NCI-H748 (cell line): Measurements from ENCODE around the gene SNF8.

Experiments
- DNase-seq: peaks from one replicate; lab custom pipeline; 2025; ENCODE audit not compliant: unreplicated experiment; lab: John Stamatoyannopoulos, UW

Gene SNF8

DNA sequence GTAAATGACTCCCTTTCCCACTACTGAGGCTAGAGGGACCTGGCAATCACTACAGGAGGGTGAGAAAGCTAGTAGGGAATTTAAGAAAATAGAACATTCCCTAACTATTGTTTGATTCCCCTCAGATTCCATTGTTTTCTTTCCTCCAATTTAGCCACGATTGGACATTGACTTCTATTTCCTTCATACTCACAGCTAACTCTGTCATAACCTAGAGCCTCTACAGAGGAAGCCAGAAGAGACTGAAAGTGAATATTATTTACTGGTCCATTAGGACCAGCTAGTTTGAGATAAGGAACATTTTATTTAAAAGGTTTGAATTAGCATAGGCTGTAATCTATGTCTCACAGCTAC is 14.9 kb downstream of the SNF8 start:
- DNase-seq = no peak

DNA sequence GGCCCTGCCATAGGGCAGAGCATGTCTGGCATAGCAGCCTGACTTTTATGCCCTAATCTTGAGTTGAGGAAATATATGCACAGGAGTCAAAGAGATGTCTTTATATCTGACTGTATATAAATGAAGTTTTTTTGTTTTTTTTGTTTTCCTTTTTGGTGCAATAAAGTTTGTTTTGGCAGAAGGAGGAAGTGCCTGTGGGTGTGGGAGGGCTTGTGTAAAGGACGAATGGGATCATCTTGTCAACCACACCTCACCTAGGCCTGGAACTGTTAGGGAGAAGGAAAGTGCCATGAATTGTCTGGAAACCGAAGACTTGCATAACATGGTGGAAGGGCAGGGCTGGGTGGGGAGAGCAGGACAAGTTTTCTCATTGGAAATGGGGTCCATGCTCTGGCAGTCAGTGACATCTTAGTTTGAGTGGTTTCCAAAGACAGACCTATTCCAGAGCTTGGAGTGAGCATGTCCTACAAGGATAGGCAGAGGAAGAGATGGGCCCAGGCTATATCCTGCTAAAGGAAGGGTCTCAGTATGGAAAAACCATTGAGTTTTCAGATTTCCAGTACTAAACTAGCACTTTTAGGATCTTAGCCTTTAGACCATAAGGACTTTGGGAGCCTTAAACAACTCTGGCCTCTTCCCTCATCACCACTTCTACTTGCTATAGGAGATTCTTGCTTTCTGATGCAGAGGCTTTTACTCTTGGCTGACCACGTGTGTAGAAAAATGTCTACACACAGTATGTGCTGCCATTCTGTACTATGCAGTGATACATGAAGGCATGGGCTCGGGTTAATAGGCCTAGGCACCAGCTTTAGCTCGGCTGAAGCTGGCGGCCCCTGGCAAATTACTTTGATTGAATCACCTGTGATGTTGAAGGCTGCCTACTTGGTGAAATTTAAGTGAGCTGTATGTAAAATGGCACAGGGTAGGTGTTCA is 15.5 kb downstream of the SNF8 start:
- DNase-seq = no peak

DNA sequence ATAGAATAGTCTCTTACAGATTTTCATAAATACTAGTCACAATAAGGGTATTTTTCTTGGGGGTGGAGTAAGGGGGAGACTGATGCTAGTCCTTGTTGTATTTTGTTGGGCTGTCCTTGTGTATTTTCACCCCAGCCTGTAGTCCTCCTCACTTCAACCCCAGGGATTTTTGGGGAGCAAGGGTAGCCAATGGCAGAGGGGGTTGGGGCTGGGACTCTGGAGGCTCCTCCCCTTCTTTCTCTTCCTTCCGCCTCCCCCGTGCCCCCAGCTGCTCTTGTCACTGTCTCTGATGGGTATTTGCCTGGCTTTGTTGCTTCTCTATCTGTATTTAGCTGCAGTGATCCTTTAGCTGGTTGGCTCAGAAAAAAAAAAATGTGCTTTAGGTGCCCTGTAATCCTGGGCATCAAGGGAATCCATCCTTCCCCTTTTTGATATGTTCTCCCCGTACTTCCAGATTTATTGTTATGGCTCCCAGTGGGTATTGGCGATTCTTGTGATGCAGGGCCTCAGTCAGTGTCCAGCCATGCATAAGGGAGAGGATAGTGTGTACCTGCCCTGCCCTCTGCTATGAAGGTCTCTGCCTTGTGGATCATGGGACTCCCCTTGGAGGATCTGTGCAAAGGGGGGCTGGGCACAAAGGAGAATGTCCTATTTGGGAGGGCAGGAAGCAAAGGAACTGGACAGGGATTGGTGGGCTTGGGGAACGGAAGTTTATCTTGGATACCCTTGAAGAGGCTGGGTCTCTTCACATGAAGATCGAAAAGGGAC is 16.5 kb downstream of the SNF8 start:
- DNase-seq = no peak

DNA sequence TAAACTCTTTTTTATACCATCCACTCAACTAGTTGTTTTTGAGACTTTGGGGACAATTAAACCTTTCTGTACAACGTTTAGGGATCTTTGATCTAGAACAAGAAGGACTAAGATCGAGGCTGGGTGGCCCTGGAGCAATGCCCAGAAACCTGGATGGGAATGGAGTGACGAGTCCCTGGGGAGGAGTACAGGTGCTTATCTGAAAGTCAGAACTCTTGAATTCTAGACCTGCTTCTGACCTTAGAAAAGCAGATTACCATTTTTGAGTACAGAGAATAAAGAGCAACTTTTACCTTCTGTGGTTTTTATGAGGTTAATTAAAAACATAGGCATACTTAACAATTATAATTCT is 18.7 kb downstream of the SNF8 start:
- DNase-seq = no peak

DNA sequence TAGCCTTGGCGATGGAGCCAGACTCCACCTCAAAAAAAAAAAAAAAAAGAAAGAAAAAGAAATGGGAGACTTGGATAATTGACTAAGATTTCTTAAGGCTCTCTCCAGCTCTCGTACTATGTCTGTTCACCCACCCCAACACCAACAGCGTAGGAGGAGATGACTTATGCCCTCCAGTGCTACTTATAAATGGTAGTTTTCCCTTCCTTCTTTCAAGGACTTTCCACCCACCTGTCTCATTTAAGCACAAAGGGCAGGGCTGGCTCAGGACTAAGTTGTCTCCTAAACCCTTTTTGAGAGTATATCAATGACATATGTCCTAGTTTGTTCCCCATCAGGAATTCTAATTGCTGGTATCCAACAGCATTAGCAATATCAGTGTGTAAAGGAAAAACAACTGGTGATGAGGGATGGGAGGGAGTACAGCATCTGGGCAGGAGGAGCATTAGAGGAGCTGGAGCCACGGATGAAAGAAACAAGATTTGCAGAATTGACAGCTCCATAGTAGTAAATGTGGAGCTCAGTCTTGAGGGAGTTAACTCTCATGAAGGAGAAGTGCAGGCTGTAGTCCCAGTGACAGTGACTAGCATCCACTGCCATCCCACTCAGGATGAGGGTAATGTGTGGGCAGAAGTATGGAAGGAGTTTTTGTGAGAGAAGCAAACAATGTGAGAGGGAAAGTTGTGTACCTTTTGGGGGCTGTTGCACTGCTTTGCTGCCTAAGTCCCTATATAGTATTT is 19.2 kb downstream of the SNF8 start:
- no peak for DNase-seq

DNA sequence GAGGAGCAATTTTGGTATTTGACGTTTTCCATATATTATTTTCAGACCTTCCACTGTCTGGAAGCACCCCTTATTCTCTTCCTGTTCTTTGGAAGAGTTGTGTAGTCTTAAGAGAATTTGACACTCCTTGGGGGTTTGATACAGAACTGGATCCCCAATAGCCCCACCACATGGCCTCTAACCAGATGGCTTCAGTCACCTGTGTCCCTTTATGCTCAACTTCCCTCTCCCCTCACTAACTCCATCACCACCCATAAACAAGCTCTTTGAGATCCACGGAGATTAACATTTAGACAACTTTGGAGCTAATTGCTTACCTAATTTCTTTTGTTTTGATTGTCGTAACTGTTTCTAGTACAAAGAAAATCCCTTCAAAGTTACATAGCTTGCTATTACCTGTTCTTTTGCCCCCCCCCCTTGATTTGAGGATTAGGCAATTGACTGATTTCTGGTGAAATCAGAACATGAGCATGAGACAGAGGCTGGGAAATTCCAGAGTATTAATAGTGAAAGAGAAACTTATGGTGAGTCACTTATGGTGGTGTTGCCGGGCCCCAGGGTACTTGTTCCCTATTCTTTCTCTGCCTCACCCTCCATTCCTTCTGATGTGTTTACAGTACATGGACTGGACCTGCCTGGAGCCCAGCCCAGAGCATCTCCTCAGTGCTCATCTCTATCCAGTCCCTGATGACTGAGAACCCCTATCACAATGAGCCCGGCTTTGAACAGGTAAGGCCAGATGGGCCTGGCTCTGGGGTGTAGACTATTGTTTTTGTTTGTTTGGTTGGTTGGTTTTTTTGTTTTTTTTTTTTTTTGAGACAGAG is 29.0 kb downstream of the SNF8 start:
- no peak for DNase-seq

DNA sequence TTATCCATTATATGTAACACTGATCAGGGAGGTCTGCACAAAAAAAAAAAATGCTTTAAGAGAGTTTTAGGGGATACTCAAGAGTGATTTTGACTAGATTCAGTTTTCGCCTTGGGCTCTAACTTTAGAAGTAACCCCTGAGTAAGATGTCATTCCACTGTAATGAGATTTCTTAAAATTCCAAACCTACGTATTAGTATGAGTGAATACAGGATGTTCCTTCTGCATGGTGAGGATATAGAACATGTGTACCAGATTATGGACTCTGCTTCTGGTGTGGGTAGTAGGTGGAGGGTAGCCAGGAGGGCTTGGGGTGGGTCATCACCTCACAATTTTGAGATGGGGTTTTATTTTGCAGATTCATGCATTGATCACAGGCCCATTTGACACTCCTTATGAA is 32.2 kb downstream of the SNF8 start:
- DNase-seq = no peak

DNA sequence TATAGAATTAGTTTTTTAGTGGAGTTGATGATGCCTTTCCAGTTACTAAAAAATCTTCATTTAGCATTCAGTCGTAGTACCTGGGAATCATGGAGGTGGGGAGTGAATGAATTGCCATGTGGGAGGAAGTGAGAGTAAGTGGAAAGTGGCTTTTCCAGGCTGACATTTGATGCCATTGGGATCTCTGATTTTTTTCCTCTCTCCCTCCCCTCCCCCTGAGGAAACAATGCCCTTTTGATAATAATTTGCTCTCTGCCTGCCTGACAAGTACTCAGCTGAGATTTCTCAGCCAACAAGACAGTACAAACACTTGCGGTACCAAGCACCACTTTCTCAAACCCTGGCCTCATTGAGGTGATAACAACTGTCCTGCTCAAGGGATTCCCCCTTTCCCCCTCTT is 34.3 kb downstream of the SNF8 start:
- DNase-seq = no peak

DNA sequence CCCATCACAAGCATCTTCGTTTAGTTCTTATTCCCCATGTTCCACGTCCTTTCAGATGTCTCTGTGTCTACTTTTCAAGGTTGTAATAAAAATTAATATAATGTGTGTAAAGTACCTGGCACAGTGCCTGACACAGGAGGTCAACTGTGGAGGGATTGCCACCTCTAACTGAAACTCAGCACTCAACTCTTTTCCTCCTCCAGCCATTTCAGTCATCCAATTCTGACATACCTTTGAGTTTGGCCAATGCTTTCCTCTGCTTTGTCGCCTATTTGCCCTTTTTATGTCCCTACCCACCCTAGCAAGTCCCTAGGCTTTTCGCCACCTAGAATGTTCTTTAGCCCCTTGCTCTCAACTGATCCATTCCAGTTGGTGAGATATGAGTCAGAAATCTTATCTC is 34.9 kb downstream of the SNF8 start:
- DNase-seq = no peak

DNA sequence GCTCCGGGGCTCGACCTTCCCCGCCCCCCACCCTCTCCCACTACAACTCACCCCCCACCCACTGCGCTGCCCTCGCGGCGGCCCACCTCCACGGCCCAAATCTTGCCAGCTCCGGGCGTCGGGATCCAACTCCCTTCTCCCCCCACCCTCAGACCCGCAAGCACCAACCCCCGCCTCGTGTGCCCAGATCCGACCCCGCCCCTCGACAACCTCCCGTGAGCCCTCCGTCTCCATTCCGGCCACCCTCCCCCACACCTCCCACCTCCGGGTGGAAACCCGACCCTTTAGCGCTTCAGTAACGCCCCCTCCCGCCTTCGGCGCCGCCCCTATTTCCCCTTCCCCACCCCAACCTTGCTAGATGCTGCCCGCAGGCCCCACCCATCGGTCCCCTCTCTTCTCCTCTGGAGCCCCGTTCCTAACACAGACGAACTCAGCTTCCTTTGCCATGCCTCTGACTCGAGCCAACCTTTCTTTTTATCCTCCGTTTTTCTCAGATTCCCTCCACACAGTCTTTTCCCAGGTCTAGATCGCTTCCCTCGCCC is 35.7 kb downstream of the SNF8 start:
- DNase-seq = peak; percentile 93

DNA sequence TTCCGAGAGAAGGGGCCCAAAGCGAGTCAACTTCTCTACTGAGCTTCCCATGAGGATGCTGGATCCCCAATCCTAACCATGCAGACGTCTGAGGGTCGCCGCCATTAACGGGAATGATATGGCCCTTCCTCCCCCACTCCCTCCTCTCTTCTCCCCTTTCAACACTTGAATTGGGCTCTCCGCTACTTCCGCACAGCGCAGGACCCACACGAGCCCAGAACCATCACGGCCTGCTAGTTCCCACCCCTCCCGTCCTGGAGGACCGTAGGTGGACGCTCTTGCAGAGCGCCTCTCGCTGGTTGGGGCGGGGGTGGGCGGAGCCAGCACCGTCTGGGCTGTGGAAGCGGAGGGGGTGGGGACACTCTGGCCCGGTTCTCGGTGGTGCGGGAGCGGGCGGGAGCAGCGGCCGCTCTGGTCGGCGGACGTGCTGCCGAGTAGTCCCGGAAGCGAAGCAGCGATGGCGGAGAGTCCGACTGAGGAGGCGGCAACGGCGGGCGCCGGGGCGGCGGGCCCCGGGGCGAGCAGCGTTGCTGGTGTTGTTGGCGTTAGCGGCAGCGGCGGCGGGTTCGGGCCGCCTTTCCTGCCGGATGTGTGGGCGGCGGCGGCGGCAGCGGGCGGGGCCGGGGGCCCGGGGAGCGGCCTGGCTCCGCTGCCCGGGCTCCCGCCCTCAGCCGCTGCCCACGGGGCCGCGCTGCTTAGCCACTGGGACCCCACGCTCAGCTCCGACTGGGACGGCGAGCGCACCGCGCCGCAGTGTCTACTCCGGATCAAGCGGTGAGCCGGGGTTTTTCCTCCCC is 36.4 kb downstream of the SNF8 start, which contains the start of gene UBE2Z:
TSS of gene UBE2Z (plus strand) at position 361 of the 797 bp plus-strand sequence. CDS start at position 458, 97 bp downstream.
- DNase-seq = peak; percentile 95

DNA sequence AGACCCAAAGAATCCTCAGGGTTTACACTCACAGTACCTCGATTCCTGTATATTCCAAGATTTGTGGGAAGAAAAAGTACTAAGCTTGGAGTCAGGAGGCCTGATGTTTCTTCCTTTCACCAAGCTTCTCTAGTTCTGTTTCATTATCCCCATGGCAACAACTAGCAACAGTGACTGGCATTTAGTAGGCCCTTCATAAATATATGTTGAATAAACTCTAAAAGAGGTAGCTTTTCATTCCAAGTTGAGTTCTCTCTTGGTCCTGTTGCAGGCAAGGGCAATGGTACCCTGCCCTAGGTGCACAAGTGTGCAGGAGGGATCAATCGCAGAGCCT is 37.0 kb downstream of the SNF8 start:
- DNase-seq = peak; percentile 67

DNA sequence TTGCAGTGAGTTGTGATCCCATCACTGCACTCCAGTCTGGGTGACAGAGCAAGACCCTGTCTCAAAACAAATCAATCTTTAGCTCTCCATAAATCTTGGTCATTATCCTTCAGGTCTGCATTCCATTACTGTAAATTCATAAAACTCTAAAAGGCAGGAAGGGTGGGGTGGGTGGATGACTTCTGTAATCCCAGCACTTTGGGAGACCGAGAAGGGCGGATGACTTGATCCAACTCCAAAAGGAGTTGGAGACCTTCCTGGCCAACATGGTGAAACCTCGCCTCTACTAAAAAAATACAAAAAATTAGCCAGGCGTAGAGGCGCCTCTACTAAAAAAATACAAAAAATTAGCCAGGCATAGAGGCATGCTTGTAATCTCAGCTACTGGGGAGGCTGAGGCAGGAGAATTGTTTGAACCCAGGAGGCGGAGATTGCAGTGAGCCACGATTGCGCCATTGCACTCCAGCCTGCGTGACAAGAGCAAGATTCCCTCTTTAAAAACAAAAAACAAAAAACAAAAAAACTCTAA is 38.6 kb downstream of the SNF8 start:
- DNase-seq = no peak

DNA sequence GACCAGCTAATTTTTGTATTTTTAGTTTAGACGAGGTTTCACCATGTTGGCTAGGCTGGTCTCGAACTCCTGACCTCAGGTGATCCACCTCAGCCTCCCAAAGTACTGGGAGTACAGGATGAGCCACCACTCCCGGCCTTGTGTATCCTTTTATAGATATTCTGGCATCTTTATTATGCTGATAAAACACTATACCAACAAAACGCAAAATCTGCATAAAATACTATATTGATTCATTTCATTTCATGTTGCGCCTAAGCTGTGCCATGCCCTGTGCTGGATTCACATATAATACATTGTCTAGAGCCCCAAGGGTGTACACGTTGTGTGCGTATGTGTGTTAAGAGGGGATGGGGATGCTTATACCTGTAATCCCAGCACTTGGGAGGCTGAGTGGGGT is 40.2 kb downstream of the SNF8 start:
- no peak for DNase-seq

DNA sequence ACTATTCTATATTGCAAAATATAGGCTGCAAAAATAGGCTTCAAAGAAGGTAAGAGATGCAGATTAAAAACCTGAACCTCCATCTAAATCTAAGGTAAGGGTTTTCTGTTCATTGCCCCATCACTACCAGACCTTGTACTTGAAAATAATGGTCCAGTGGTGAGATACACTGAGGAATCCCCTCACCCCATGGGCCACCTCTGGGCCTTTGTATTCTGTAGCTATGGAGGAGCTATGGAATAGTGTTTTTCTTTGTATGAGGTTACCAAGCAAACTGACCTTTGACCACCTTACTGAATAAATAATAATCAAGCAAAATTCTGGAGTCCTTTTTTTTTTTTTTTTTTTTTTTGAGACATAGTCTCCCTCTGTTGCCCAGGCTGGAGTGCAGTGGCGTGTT is 41.2 kb downstream of the SNF8 start:
- no peak for DNase-seq

DNA sequence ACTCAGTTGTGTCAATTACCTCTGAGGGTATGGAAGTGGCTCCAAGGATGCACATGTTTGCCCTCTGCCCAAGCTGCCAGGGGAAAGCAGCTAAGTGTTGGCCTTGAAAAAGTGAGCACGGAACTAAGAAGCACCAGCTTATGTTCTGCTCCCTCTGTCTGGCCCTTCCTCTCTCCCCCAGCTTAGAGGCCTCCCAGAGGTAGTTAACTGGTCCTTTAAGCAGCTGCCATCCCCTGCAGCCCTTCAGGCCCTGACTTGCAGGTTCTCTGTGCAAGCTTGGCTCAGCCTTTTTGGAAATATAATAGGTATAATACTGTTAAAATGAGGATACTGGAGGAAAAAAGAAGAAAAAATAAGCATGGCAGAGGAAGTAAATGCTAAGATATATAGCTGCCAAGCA is 43.4 kb downstream of the SNF8 start:
- DNase-seq = no peak

DNA sequence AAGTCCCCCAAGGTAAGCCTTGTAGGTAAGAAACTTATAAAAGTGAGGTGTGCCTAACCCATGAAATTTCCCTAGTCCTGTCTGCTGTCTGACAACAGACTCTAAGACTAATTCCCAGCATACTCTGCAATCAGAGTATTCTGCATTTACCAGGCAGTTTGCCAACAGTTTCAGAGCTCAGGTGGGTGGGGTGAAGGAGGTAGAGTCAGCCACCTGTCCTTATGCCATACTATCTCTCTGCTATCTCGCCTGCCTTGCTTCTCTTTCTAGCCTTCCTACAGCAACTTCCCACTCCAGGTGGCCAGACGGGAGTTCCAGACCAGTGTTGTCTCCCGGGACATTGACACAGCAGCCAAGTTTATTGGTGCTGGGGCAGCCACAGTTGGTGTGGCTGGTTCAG is 49.8 kb downstream of the SNF8 start:
- DNase-seq = no peak

DNA sequence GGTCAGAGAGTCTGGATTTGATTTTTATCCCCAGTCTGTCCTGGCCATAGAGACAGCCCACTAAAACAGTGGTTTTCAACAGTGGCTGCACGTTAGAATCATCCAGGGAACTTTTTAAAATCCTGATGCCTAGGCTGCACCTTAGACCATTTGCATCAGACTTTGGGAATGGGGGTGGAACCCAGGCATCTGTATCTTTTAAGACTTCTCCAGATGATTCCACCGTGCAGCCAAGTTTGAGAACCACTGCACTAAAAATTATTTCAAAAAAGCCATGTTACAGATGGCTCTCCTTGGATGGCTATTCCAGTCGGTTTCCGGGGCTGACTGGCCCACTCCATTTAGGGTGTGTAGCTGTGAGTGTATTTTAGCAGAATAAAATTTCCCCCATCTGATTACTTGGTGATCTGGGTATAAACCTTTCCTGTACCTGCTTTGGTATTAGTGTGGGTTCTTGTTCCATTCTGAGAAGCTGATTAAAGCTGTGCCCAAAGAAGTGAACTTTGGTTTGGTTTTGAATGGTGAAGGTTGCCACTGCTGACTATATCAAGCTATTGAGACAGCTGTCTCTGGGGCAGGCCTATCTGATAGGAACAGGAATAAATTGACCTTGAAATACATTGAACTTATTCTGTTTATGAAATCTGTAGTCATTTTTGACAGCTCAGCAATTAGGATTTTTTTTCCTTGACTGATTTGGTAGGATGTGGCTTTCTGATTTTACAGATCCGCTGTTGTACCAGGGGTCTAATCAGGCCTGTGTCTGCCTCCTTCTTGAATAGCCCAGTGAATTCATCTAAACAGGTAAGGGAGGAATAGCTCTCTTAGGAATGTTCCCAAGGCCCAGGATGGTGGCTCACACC is 50.8 kb downstream of the SNF8 start:
- DNase-seq = no peak
